GM12865 (cell line): Measurements from ENCODE around the gene HARS1.
"Not testable (repeated sequence)": the region's sequence is repeated elsewhere in the genome, so short reads cannot be mapped to it uniquely, and the experiment has no call there.

ENCODE experiments used
- DNase-seq: peaks from one replicate; pipeline ENCODE4 v3.0.0; 2010; ENCODE audit warnings: low read depth
- H3K4me3 ChIP-seq: 2 replicates; pipeline ENCODE4 v1.5.1; 2011; ENCODE audit warnings: mild to moderate bottlenecking, low read depth, low read length, control low read depth
- CTCF ChIP-seq: IDR thresholded peaks from 2 replicates; pipeline ENCODE4 v1.5.1; 2011; ENCODE audit warnings: low read length, control low read depth, low read depth, inconsistent platforms; ENCODE audit not compliant: insufficient read depth; ENCODE audit errors: missing control alignments

HARS1 gene

GRCh38 chr5:140718266-140718592, 27.1 kb upstream of the HARS1 start:
- TF ChIP-seq CTCF = no peak
- no peak for DNase-seq
- H3K4me3 ChIP-seq = no peak overlapping the region

DNA sequence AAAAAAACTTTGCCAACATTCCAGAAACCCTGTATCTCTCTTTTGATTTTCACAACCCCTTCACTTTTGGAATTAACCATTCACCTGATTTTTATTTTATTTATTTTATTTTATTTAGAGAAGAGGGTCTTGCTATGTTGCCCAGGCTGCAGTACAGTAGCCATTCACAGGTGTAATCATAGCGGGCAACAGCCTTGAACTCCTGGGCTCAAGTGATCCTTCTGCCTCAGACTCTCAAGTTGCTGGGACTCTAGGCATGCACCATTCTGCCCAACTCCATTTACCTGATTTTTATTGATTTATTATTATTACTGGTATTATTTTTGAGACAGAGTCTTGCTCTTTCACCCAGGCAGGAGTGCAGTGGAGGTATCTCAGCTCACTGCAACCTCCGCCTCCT, 25.1 kb upstream of the HARS1 start:
- not testable (repeated sequence) for H3K4me3 ChIP-seq, DNase-seq

GRCh38 chr5:140713562-140714094, 22.5 kb upstream of the HARS1 start:
- H3K4me3 ChIP-seq = no peak overlapping the region
- DNase-seq = no peak
- TF ChIP-seq CTCF = no peak

- H3K4me3 ChIP-seq = no peak overlapping the region
- no peak for DNase-seq
- no peak for TF ChIP-seq CTCF
Observed at GRCh38 chr5:140711794-140712193, 20.6 kb upstream of the HARS1 start.

DNA sequence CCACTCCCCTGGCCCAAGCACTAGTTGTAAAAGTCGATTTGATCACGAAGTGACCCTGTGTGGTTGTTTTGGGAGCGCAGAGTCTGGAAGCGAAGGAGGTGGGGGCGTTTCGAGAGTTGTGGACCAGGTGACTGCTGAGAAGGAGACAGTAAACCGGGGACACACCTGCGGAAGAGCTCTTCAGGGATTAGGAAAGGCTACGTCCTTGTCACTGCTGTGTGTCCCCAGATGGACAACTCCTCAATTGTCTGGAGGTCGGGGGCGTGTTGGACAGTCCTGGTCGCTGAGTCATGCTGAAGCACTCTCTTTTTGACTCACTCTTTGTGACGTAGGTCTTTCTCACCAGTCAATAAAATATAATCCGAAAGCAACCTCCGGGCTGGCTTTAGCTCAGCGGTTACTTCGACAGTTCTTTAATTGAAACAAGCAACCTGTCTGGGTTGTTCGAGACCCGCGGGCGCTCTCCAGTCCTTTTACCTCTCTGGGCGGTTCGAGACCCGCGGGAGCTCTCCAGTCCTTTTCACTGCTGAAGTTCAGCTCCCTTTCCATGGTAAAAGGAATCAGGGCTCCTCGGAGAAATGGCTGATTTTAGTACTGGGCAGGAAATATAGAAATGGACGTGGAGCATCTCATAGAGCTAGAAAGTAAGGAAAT, 19.9 kb upstream of the HARS1 start:
- peak overlapping the region; percentile 89 for H3K4me3 ChIP-seq
- DNase-seq = peak; percentile 97
- TF ChIP-seq CTCF = no peak

GRCh38 chr5:140708787-140709186, 17.6 kb upstream of the HARS1 start:
- not testable (repeated sequence) for DNase-seq, H3K4me3 ChIP-seq

GRCh38 chr5:140707812-140708211, 16.6 kb upstream of the HARS1 start:
- H3K4me3 ChIP-seq = no peak overlapping the region
- no peak for TF ChIP-seq CTCF
- no peak for DNase-seq
